ENCODE results near the gene JPH3. TPM values are rescaled to one million over a fixed set of nuclear protein-coding genes. Genes with fewer than 3 reads are reported as not detected.

JPH3 gene
- total RNA-seq, 1 experiment from 2014 or later = 0.11 TPM

GRCh38 chr16:87731607-87732006 lies 129.3 kb downstream of the JPH3 start:
- Histone ChIP-seq H3K36me3 (peaks cover 30% of the 10 kb centered on the region), H3K27ac (no peak overlapping the region), H3K27me3 (replicated peaks) (no peaks in the 10 kb centered on the region), H3K9me3 (replicated peaks) (no peaks in the 10 kb centered on the region), H3K4me3 (no peak overlapping the region), H3K4me1 (replicated peaks) (no peaks in the 10 kb centered on the region)
- DNase-seq (ENCODE audit: low read depth in 1 of 2, low spot score in 2 of 2) = no peak

- Histone ChIP-seq H3K9me3 (replicated peaks) (no peaks in the 10 kb centered on the region), H3K4me3 (no peak overlapping the region), H3K36me3 (peaks cover 28% of the 10 kb centered on the region), H3K27ac (no peak overlapping the region), H3K27me3 (replicated peaks) (no peaks in the 10 kb centered on the region), H3K4me1 (replicated peaks) (no peaks in the 10 kb centered on the region)
- DNase-seq (ENCODE audit: low read depth in 1 of 2, low spot score in 2 of 2) = no peak
Observed at GRCh38 chr16:87733190-87733589, 130.9 kb downstream of the JPH3 start.

GRCh38 chr16:87734644-87735043 lies 132.3 kb downstream of the JPH3 start:
- H3K4me1 ChIP-seq (replicated peaks) = no peaks in the 10 kb centered on the region
- DNase-seq (ENCODE audit: low read depth in 1 of 2, low spot score in 2 of 2) = no peak
- no peaks in the 10 kb centered on the region for H3K9me3 ChIP-seq (replicated peaks)
- no peak overlapping the region for H3K27ac ChIP-seq
- H3K27me3 ChIP-seq (replicated peaks) = no peaks in the 10 kb centered on the region
- H3K36me3 ChIP-seq = peaks cover 19% of the 10 kb centered on the region
- H3K4me3 ChIP-seq = no peak overlapping the region

- Histone ChIP-seq H3K4me3 (no peak overlapping the region), H3K27me3 (replicated peaks) (no peaks in the 10 kb centered on the region), H3K9me3 (replicated peaks) (no peaks in the 10 kb centered on the region), H3K27ac (no peak overlapping the region), H3K36me3 (peaks cover 16% of the 10 kb centered on the region), H3K4me1 (replicated peaks) (no peaks in the 10 kb centered on the region)
- DNase-seq (ENCODE audit: low read depth in 1 of 2, low spot score in 2 of 2) = no peak
Observed at GRCh38 chr16:87735270-87736007, 133.1 kb downstream of the JPH3 start.

GRCh38 chr16:87736008-87736382 lies 133.7 kb downstream of the JPH3 start:
- H3K27ac ChIP-seq = no peak overlapping the region
- no peak overlapping the region for H3K4me3 ChIP-seq
- H3K9me3 ChIP-seq (replicated peaks) = no peaks in the 10 kb centered on the region
- no peaks in the 10 kb centered on the region for H3K27me3 ChIP-seq (replicated peaks)
- H3K36me3 ChIP-seq = peaks cover 17% of the 10 kb centered on the region
- no peak for DNase-seq (ENCODE audit: low read depth in 1 of 2, low spot score in 2 of 2)
- H3K4me1 ChIP-seq (replicated peaks) = no peaks in the 10 kb centered on the region

DNA sequence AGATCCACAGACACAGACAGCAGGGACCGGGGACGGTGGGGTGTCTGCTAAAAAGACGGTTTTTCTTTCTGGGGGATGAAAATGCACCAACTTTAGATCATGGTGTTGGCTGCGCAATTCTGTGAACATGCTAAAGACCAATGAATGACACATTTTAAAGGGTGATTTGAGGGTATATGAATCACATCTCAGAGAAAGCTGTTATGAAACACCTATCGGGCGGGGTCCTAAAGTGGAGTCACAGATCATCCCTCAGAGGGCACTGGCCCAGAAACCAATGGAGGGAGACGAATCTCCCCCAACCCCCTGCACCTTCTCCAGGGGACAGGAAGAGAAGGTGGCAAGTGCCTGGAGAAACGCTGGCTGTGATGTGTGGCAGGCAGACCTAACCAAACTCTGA lies 137.5 kb downstream of the JPH3 start:
- Histone ChIP-seq H3K36me3 (peaks cover 21% of the 10 kb centered on the region), H3K4me3 (no peak overlapping the region), H3K27me3 (replicated peaks) (no peaks in the 10 kb centered on the region), H3K4me1 (replicated peaks) (no peaks in the 10 kb centered on the region), H3K27ac (no peak overlapping the region), H3K9me3 (replicated peaks) (no peaks in the 10 kb centered on the region)
- DNase-seq (ENCODE audit: low read depth in 1 of 2, low spot score in 2 of 2) = no peak

- H3K9me3 ChIP-seq (replicated peaks) = no peaks in the 10 kb centered on the region
- H3K27ac ChIP-seq = no peak overlapping the region
- no peaks in the 10 kb centered on the region for H3K4me1 ChIP-seq (replicated peaks)
- peaks cover 22% of the 10 kb centered on the region for H3K36me3 ChIP-seq
- H3K4me3 ChIP-seq = no peak overlapping the region
- no peaks in the 10 kb centered on the region for H3K27me3 ChIP-seq (replicated peaks)
- DNase-seq (ENCODE audit: low read depth in 1 of 2, low spot score in 2 of 2) = no peak
Observed at GRCh38 chr16:87740441-87740840, 138.1 kb downstream of the JPH3 start.

- Histone ChIP-seq H3K36me3 (peaks cover 27% of the 10 kb centered on the region), H3K4me1 (replicated peaks) (no peaks in the 10 kb centered on the region), H3K27ac (no peak overlapping the region), H3K27me3 (replicated peaks) (no peaks in the 10 kb centered on the region), H3K9me3 (replicated peaks) (no peaks in the 10 kb centered on the region), H3K4me3 (no peak overlapping the region)
- DNase-seq (ENCODE audit: low read depth in 1 of 2, low spot score in 2 of 2) = no peak
Observed at GRCh38 chr16:87740909-87741424, 138.7 kb downstream of the JPH3 start.

- no peak overlapping the region for H3K27ac ChIP-seq
Observed at GRCh38 chr16:87741700-87742415, 139.6 kb downstream of the JPH3 start.

GRCh38 chr16:87742781-87743490 lies 140.6 kb downstream of the JPH3 start:
- no peaks in the 10 kb centered on the region for H3K4me1 ChIP-seq (replicated peaks)
- no peaks in the 10 kb centered on the region for H3K9me3 ChIP-seq (replicated peaks)
- H3K27ac ChIP-seq = no peak overlapping the region
- no peaks in the 10 kb centered on the region for H3K27me3 ChIP-seq (replicated peaks)
- peaks cover 40% of the 10 kb centered on the region for H3K36me3 ChIP-seq
- H3K4me3 ChIP-seq = no peak overlapping the region
- DNase-seq (ENCODE audit: low read depth in 1 of 2, low spot score in 2 of 2) = no peak

More at GRCh38 chr16:87741700-87742415, 139.6 kb downstream of the JPH3 start:
- H3K27me3 ChIP-seq (replicated peaks) = no peaks in the 10 kb centered on the region
- no peak for DNase-seq (ENCODE audit: low read depth in 1 of 2, low spot score in 2 of 2)
- no peaks in the 10 kb centered on the region for H3K4me1 ChIP-seq (replicated peaks)
- no peak overlapping the region for H3K4me3 ChIP-seq
- no peaks in the 10 kb centered on the region for H3K9me3 ChIP-seq (replicated peaks)
- H3K36me3 ChIP-seq = peaks cover 32% of the 10 kb centered on the region

- H3K36me3 ChIP-seq = peaks cover 50% of the 10 kb centered on the region
- no peaks in the 10 kb centered on the region for H3K27me3 ChIP-seq (replicated peaks)
- H3K4me1 ChIP-seq (replicated peaks) = no peaks in the 10 kb centered on the region
- H3K4me3 ChIP-seq = no peak overlapping the region
- no peak for DNase-seq (ENCODE audit: low read depth in 1 of 2, low spot score in 2 of 2)
- H3K27ac ChIP-seq = no peak overlapping the region
- no peaks in the 10 kb centered on the region for H3K9me3 ChIP-seq (replicated peaks)
Observed at GRCh38 chr16:87744750-87745514, 142.6 kb downstream of the JPH3 start.

DNA sequence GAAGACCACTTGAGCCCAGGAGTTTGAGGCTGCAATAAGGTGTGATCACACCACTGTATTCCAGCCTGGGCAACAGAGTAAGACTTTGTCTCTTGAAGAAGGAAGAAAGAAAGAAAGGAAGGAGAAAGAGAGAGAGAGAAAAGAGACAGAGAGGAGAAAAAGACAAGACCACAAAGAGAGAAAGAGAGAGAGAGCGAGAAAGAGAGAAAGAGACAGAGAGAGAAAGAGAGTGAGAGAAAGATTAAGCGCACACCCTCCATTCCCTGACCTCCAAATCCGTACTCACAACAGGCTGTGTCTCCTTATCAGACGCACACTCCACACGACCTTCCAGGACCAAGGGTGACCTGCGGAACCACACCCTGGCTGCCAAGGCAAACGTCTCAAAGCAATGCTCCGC lies 143.9 kb downstream of the JPH3 start:
- Histone ChIP-seq H3K4me1 (replicated peaks) (no peaks in the 10 kb centered on the region), H3K27me3 (replicated peaks) (no peaks in the 10 kb centered on the region), H3K4me3 (no peak overlapping the region), H3K9me3 (replicated peaks) (no peaks in the 10 kb centered on the region), H3K27ac (no peak overlapping the region), H3K36me3 (peaks cover 56% of the 10 kb centered on the region)
- DNase-seq (ENCODE audit: low read depth in 1 of 2, low spot score in 2 of 2) = no peak
